Keratinocyte (primary cell): ENCODE measurements around the gene CST1. TPM values are rescaled to one million over a fixed set of nuclear protein-coding genes. Genes with fewer than 3 reads are reported as not detected.
"Not testable (repeated sequence)": the region's sequence is repeated elsewhere in the genome, so short reads cannot be mapped to it uniquely, and the experiment has no call there.

Experiments
- DNase-seq: peaks from one replicate; pipeline ENCODE4 v3.0.0-alpha.2; 2011; ENCODE audit warnings: low read depth, missing footprints, low spot score
- FAIRE-seq: peaks from 2 replicates; lab custom pipeline; 2011; peaks lifted over from hg19 to GRCh38; lab: Jason Lieb, UNC
- H2AFZ ChIP-seq: 2 replicates; pipeline ENCODE4 v1.6.0; 2012; ENCODE audit warnings: low read length, control low read depth, inconsistent platforms; ENCODE audit not compliant: control insufficient read depth
- H3K27ac ChIP-seq: 2 replicates; pipeline ENCODE4 v1.5.1; 2011; ENCODE audit warnings: low read length; ENCODE audit not compliant: control insufficient read depth, insufficient read depth
- H3K27me3 ChIP-seq: 3 replicates; pipeline ENCODE4 v1.6.0; 2011; ENCODE audit warnings: low read length; ENCODE audit not compliant: control insufficient read depth, insufficient read depth; ENCODE audit errors: extremely low read depth
- H3K36me3 ChIP-seq, 2 experiments: 2 replicates in 1 of 2; 3 replicates in 1 of 2; pipeline ENCODE4 v1.5.1; 2011; ENCODE audit warnings: low read length in 2 of 2, mild to moderate bottlenecking in 1 of 2; ENCODE audit not compliant: control insufficient read depth in 2 of 2, insufficient read depth in 2 of 2; ENCODE audit errors: extremely low read depth in 1 of 2
- H3K4me1 ChIP-seq: 3 replicates; pipeline ENCODE4 v1.5.1; 2011; ENCODE audit warnings: low read length; ENCODE audit not compliant: control insufficient read depth, insufficient read depth; ENCODE audit errors: extremely low read depth
- H3K4me2 ChIP-seq: 3 replicates; pipeline ENCODE4 v1.6.0; 2011; ENCODE audit warnings: low read depth, low read length; ENCODE audit not compliant: control insufficient read depth, insufficient read depth; ENCODE audit errors: extremely low read depth
- H3K4me3 ChIP-seq, 3 experiments: fragments of 200-600 bp in 1 of 3; sonication (generic) in 1 of 3; 2 replicates in 2 of 3; 3 replicates in 1 of 3; pipeline ENCODE4 v1.5.1; 2011 to 2016; ENCODE audit warnings: low read length in 3 of 3, mild to moderate bottlenecking in 3 of 3, control low read depth in 2 of 3, inconsistent platforms in 1 of 3, low read depth in 1 of 3, mixed read lengths in 1 of 3, mixed run types in 1 of 3, moderate library complexity in 1 of 3; ENCODE audit not compliant: control insufficient read depth in 2 of 3, insufficient read depth in 2 of 3; ENCODE audit errors: extremely low read depth in 1 of 3
- H3K79me2 ChIP-seq: 2 replicates; pipeline ENCODE4 v1.6.0; 2012; ENCODE audit warnings: low read length; ENCODE audit not compliant: control insufficient read depth, insufficient read depth
- H3K9ac ChIP-seq: 3 replicates; pipeline ENCODE4 v1.6.0; 2011; ENCODE audit warnings: low read length; ENCODE audit not compliant: control insufficient read depth, insufficient read depth; ENCODE audit errors: extremely low read depth
- H3K9me1 ChIP-seq: 3 replicates; pipeline ENCODE4 v1.6.0; 2011; ENCODE audit warnings: low read length; ENCODE audit not compliant: control insufficient read depth, insufficient read depth; ENCODE audit errors: extremely low read depth
- H3K9me3 ChIP-seq: 2 replicates; pipeline ENCODE4 v1.5.1; 2012; ENCODE audit warnings: low read depth, low read length; ENCODE audit not compliant: control insufficient read depth
- H4K20me1 ChIP-seq: 3 replicates; pipeline ENCODE4 v1.6.0; 2011; ENCODE audit warnings: low read length; ENCODE audit not compliant: control insufficient read depth, insufficient read depth; ENCODE audit errors: extremely low read depth
- CTCF ChIP-seq, 3 experiments: IDR thresholded peaks in 1 of 3; conservative IDR thresholded peaks in 1 of 3; optimal IDR thresholded peaks in 1 of 3; 2 replicates in 2 of 3; 3 replicates in 1 of 3; pipeline versions ENCODE3 to v1.5.1; 2011; ENCODE audit warnings: low read length in 3 of 3, mild to moderate bottlenecking in 3 of 3, moderate library complexity in 2 of 3, control low read depth in 1 of 3, inconsistent platforms in 1 of 3; ENCODE audit not compliant: insufficient read depth in 2 of 3; ENCODE audit errors: extremely low read depth in 1 of 3
- EZH2 ChIP-seq: IDR thresholded peaks from one replicate; pipeline ENCODE4 v1.6.1; 2012; ENCODE audit warnings: inconsistent platforms, mild to moderate bottlenecking, low read length, moderate library complexity
- dilution Hi-C: fragments of 300-500 bp; cut with MboI; formaldehyde crosslinking; loops from one replicate; pipeline ENCODE4 v1.7.0; 2020; ENCODE audit warnings: low sequenced_read_pairs; ENCODE audit not compliant: extremely low pct_ligation_motif_present
- polyA plus RNA-seq, 5 experiments: library from polyadenylated mRNA; depleted of rRNA in 3 of 5; stranded (reverse) in 3 of 5; stranded (forward) in 1 of 5; unstranded in 1 of 5; fragments of >200 nt; gene quantifications; 1 replicate in 1 of 5; 2 replicates in 3 of 5; 3 replicates in 1 of 5; pipeline versions ENCODE4 v1.2.1 to v1.2.3, GENCODE V29; 2011 to 2012; ENCODE audit warnings: missing spikeins in 2 of 5, low read depth in 1 of 5, low replicate concordance in 1 of 5

CST1 gene
- polyA plus RNA-seq, 1 donor (not counting 4 experiments of a cell fraction or from before 2014, with no cell fraction given) = not detected

- FAIRE-seq (no peak), DNase-seq (no peak)
- Histone ChIP-seq H3K27me3 (no peaks in the 10 kb centered on the region), H3K9me1 (no peaks in the 10 kb centered on the region), H3K27ac (no peak overlapping the region), H3K4me1 (no peaks in the 10 kb centered on the region), H3K9me3 (no peaks in the 10 kb centered on the region), H4K20me1 (no peaks in the 10 kb centered on the region), H3K79me2 (no peaks in the 10 kb centered on the region), H3K4me2 (no peak overlapping the region), H3K4me3 (no peak overlapping the region), H2AFZ (no peak overlapping the region), H3K36me3 (no peaks in the 10 kb centered on the region), H3K9ac (no peak overlapping the region)
- TF ChIP-seq EZH2 = no peak
- no peak for TF ChIP-seq CTCF (optimal IDR thresholded peaks at IDR 0.05 in 1 of 3, IDR thresholded peaks at IDR 0.05 in 1 of 3, conservative IDR thresholded peaks at IDR 0.05 in 1 of 3; ENCODE audit: extremely low read depth in 1 of 3, insufficient read depth in 2 of 3, low read length in 3 of 3)
- dilution Hi-C loops = no loop called here
Measured at GRCh38 chr20:23766531-23766930, 15.8 kb upstream of the CST1 start.

GRCh38 chr20:23765578-23765977 is 14.8 kb upstream of the CST1 start:
- Histone ChIP-seq H3K9me1 (no peaks in the 10 kb centered on the region), H3K79me2 (no peaks in the 10 kb centered on the region), H3K9ac (no peak overlapping the region), H2AFZ (no peak overlapping the region), H3K27ac (no peak overlapping the region), H3K36me3 (no peaks in the 10 kb centered on the region), H3K4me1 (no peaks in the 10 kb centered on the region), H3K4me2 (no peak overlapping the region), H4K20me1 (no peaks in the 10 kb centered on the region), H3K9me3 (no peaks in the 10 kb centered on the region), H3K4me3 (no peak overlapping the region), H3K27me3 (no peaks in the 10 kb centered on the region)
- DNase-seq = no peak
- no peak for FAIRE-seq
- dilution Hi-C loops = no loop called here
- TF ChIP-seq EZH2 (no peak), CTCF (optimal IDR thresholded peaks at IDR 0.05 in 1 of 3, IDR thresholded peaks at IDR 0.05 in 1 of 3, conservative IDR thresholded peaks at IDR 0.05 in 1 of 3; ENCODE audit: extremely low read depth in 1 of 3, insufficient read depth in 2 of 3, low read length in 3 of 3) (no peak)

GRCh38 chr20:23764630-23765029 is 13.9 kb upstream of the CST1 start:
- H3K27ac ChIP-seq, H2AFZ ChIP-seq, H3K9me1 ChIP-seq, FAIRE-seq, H4K20me1 ChIP-seq, H3K36me3 ChIP-seq, H3K79me2 ChIP-seq, H3K4me2 ChIP-seq, H3K4me1 ChIP-seq, H3K27me3 ChIP-seq, H3K9ac ChIP-seq, H3K4me3 ChIP-seq, H3K9me3 ChIP-seq, dilution Hi-C loops, DNase-seq: not testable (repeated sequence)
